ENCODE results near the gene MSH5.

- TF ChIP-seq CTCF (IDR thresholded peaks at IDR 0.05) (no peak), EZH2 (IDR thresholded peaks at IDR 0.05) (no peak)
These were observed 19.5 kb upstream of the MSH5 start for GRCh38 chr6:31720196-31720770.

Data from neural progenitor cell (in vitro differentiated cells).